NCI-H345 (cell line): ENCODE data around the gene TMUB1.

Experiments used
- DNase-seq: peaks from one replicate; lab custom pipeline; 2025; lab: John Stamatoyannopoulos, UW

The TMUB1 gene

GRCh38 chr7:151066273-151066974, 16.9 kb downstream of the TMUB1 start:
- no peak for DNase-seq

DNA sequence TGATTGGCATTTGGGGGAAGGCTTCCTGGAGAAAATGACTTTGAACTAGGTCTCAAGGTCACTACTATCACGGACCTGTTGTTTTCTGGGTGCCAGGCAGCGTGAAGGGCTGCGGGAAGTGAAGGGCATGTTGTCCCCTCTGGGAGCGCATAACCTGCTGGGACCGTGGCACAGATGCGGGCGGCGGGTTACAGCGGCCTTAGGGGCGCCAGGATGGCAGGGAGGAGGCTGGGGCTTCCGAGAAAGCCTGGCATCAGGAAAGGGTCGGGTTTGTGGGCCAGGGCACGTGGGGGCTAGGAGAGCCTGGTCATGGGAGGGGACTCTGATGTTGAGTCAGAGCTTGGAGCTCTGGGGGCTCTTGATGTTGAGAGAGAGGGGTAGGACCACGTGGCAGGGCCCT, 17.8 kb downstream of the TMUB1 start:
- no peak for DNase-seq

DNA sequence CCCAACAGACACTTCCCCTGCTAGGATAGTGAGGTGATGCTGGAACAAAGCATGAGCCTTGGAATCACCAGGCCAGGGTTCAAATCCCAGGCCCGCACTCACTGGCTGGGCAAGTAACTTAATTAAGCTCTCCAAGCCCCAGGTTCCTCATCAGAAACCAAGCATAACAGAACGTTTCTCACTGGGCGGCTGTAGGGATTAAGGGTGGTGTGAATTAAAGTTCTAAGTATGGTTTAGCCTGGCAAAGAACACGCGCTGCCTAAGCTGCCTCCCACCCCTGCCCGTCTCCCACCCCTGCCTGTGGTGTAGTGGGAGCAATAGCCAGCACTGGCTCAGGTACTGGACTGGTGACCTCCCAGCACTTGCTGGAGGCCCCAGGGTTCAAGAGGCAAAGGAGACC, 18.3 kb downstream of the TMUB1 start:
- DNase-seq: no peak

DNA sequence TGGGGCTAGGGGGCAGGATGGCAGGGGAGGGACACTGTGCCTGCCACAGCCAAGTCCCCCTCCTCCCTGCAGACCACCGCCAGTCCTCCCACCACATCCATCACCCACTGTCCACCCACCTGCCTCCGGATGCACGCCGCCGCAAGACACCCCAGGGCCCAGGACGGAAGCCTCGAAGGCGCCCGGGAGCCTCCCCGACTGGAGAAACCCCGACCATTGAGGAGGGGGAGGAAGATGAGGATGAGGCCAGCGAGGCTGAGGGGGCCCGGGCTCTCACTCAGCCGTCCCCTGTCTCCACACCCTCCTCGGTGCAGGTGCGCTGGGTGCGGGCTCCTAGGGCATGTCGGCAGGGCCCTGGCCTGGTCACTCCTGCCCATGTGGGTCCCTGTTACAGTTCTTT, 18.8 kb downstream of the TMUB1 start:
- DNase-seq: no peak

DNA sequence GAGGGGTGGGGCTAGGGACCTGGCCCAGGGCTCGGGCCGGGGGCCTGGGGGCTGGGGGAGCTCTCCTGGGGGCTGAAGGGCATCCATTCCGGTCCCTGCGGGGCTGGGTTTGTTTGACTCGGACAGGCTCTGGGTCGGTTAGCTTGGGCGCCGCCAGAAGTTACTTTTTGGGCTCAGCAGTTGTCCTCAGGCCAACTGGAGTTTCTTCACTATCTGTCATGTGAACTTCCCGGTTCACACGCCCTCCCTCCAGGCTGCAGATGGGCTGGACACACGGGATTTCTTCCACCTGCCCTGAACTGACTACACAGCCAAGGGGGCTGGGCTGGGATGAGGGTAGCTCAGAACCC, 20.1 kb downstream of the TMUB1 start:
- no peak for DNase-seq

DNA sequence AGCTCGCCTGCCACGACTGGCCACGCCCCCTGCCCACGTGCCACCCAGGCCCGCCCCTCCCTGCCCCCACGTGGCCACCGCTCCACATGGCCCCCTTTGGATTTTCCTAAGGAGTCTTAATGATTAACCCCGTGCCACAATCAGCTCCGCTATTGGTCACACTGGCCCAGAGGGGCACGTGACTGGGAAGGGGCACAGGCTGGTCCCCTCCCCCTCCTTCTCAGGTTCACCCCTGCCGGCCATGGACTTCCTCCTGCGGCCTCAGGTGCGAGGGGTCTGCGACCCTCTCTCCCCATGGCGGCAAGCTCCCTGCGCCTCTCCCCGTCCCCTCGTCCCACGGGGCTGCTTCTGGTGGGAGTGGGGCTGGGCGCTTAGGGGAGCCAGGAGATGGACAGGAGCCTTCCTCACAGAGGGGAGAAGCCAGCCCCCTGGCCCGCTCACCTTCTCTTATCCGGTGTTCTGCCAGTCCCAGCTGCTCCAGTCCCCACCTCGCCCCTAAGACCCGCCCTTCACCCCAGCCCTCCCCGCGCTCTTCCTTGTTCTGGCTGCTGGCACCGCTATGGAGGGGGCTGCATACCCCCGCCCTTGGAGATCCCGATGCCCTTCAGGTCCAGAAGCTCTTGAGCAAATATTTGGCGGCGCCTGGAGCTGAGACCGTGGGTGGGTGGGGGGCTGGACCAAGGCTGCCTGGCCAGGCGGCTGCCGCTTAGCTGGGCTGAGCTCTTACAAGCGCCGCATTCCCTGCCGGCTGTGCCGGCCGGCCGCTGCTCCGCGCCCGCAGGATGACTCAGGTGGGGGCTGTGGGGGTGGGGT, 20.7 kb downstream of the TMUB1 start:
- no peak for DNase-seq

DNA sequence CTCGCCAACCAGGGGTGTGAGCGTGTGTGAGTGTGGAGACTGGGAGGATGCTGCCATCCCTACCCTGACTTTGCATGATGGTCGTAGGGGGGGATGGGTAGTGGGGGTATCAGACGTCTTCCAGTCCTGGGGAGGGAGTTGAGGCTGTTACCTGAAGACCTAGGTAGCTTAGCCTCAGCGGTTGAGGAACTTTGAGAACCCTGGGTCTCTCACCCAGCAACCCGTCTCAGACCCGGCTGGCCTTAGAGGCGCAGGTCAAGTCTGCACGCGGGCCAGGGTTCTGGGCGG, 21.2 kb downstream of the TMUB1 start:
- DNase-seq: no peak

DNA sequence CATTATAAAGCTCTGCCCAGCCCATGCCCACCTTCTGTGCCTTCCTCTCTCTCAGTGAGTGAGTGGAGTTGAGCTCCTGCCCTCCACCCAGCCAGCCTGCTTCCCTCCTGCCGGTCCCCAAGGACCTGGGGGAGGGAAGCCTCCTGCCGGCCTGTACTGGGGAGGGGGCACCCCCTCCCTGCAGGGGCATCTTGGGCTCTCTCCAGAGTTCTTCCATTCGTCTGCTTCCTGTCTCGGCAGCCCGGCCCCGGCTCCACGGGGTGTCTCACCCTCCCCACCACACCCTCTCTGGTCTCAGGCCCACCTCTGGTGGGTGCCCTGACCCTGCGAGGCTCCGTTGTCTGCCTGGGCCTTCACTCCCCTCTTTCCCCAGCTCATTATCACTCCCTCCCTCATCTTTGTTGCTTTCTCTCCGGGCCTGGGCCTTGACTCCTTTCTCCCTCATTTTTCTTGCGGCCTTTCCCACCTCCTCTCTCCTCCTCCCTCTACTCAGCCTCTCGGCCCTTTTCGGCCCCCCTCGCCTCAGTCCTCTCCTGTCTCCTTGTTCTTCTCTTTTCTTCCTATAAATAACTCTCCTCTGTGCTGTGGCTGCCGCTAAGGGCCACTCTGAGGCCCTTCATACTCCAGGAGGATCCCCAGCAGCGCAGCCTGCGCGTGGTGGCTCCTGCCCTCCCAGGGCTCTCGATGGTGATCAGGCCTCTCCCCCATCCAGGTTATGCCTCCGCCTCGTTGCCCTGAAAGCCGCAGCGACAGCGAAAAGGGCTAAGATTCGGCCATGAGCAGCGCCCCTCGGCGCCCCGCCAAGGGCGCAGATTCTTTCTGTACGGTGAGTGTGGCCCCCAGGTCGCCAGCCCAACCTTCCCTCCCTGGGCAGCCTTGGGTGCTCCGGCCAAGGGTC, 21.8 kb downstream of the TMUB1 start:
- no peak for DNase-seq

- DNase-seq: peak; percentile 5
Measured at GRCh38 chr7:151060416-151061212, 22.7 kb downstream of the TMUB1 start.

DNA sequence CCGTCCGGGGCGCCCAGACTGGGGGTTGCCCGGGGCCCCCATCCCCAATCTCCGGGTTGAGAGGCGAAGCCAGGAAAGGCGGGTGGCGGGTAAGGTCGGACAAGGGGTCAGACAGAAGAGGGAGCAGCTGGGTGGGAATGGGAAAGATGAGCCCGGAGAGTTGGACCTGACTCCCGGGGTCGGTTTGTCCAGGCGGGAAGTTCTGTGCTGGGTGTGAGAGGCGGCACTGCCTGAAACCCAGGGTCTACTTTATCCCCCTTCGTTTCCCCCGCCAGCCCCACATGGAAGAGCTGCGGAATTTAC, 23.2 kb downstream of the TMUB1 start:
- DNase-seq: no peak

DNA sequence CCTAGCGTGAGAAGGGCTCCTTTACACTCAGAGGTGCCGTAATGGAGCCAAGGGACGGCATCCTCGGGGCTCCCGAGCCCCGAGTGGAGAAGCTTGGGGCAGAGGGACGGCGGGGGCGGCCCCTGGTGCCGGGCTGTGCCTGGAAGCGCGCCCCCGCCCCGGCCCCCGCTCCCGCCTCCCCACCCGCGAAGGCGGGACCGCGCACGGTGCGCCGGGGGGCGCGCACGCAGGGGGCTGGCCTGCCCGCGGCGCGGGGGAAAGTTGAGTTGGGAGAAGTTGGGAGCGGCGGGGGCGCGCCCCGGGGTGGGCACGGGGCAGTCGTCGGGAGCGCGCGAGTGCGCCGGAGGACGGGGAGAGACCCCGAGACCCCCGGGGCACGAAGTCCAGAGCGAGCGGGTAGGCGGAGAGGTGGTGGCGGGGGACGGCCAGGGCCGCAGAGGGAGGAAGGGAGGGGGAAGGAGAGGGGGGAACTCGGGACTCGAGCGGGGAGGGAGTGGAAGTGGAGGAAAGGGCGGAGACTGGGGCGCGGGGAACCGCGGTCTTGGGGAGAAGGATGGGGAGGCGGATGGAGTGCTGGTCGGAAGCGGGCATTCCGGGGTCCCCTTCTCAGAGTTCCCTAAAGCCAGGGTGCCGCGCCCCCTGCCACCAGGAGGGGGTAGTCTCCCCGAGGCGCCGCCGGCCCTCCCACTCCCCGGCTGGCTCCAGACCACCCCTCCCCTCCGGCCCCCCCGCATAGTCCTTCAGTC, 23.8 kb downstream of the TMUB1 start, which contains the start of gene SLC4A2:
Gene SLC4A2 (plus strand): TSS at position 223 of the 746 bp plus-strand sequence. CDS start 2,399 bp downstream, outside the sequence.
- DNase-seq: peak; percentile 86

GRCh38 chr7:151058781-151059366, 24.4 kb downstream of the TMUB1 start:
- peak; percentile 40 for DNase-seq

DNA sequence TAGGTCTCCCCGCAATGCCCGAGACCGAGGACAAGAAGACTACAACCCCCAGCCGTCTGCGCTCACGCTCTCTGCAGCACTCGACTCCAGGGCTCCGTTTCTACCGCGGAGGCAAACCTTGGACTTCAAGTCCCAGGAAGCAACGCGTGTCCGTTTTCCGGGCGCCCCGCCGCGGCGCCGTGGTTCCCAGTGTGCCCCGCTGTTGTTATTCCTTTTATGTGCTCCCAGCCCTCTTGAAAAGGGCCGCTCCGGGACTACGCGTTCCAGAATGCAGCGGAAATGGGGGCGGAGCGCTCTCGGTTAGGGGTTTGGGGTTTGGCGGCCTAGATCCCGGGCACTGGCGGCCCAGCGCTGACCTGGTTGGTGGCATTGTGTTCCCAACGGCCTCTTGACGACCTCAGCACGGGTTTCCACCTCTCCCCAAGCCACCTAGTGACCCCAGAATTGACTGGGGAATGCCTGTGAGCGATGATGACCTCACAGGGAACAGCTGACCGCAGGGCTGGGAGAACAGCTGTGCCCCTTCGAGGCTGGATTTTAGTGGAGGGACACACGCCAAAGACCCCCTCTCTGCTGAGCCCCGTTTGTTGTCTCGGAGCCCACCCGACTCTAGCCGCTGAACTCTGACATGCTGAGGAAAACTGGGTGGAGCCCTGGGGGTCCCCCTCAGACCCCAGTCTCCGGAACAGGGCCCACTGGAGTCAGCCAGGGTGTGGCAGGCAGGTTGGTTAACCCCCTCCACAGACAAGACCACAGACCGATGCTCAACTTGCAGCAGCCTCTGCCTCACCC, 25.1 kb downstream of the TMUB1 start:
- DNase-seq: peak; percentile 100

GRCh38 chr7:151057506-151057988, 25.7 kb downstream of the TMUB1 start, which contains the start of gene CDK5:
Gene CDK5, minus strand, starts transcription at chr7:151057897. Its CDS starts 49 bp downstream, at chr7:151057848.
- no peak for DNase-seq

DNA sequence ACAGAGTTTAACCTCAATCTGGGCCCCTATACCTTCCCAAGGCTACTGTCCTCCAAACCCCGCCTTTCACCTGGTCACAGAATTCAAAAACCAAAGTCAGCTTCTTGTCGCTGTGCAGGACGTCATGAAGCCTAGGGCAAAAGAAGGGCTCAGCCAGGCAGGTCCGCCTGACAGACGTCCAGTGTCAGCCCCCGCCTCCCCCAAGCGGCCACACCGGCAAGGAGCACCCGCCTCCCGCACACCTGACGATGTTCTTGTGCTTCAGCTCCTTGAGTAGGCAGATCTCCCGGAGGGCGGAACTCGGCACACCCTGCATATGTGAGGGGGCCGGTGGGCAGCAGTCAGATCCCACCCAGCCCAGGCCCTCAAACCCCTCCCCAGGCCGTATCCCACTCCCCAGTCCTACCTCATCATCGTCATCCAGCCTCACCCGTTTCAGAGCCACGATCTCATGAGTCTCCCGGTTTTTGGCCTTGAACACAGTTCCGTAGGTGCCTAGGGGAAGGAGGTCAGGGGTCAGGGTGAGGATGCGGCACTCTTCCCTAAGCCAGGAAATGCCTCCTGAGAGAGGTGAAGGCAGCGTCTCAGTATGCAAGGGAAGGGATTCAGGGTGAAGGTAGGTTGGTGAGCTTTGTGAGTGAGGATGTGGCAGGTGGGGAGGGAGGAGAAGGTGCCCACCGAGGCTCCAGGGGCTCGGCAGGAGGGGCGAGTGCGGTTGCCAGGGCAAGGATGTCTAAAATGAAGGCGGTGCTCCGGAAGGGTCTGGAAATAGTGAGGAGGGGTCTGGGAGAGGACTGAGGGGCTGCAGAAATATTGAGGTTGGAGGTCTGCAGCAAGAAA, 26.4 kb downstream of the TMUB1 start:
- no peak for DNase-seq

DNA sequence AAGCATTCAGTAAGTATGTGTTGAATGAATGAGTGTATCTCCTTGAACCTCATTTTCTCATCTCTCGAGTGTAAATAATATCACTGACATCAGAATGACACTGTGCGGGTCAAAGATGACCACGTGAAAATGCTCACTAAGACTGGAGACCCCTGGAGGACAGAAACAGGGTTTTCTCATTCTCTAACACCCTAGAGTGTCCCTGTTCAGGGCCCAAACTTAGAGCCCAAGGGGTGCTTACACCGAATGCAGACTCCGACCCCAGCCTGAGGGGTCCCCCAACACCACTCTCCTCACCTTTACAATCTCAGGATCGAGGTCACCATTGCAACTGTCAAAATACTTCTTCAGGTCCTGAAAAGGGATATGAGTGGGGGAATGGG, 27.0 kb downstream of the TMUB1 start:
- no peak for DNase-seq

DNA sequence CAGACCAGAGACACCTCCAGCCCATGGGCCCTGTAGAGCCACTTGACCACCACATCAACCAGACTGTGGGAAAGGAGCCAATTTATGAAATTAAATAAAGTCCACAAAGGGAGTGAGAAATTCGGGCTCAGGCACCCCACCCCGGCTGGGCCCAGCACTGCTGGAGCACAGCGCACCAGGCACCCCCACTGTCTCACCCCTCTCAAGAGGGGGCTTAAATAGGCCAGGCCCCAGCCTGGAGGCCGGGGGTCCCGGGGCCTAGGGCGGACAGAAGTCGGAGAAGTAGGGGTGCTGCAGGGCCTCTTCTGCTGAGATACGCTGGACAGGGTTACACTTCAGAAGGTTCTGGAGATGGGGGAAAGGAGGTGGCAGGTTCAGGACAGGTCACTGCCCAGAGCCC, 29.5 kb downstream of the TMUB1 start:
- DNase-seq: no peak

GRCh38 chr7:151053096-151053495, 30.2 kb downstream of the TMUB1 start:
- DNase-seq: no peak

- DNase-seq: no peak
Measured at GRCh38 chr7:151051108-151051507, 32.2 kb downstream of the TMUB1 start.
